PC-9 (cell line): ENCODE data around the gene COL25A1. TPM values are rescaled to one million over a fixed set of nuclear protein-coding genes. Genes with fewer than 3 reads are reported as not detected.
A peak's percentile ranks its signal among the peaks of the same experiment; 100 is the strongest.

Source experiments
- BruUV-seq: library from RNA; stranded (reverse); fragments of 400-500 nt; replicated peaks from 2 replicates; lab custom pipeline; 2021; lab: Mats Ljungman, UMichigan
- CTCF ChIA-PET: fragments of 300-600 bp; sonication (Branson Sonifier 250); formaldehyde crosslinking; loops from one replicate; lab custom pipeline; 2022; ENCODE audit warnings: antibody characterized with exemption; lab: Charles Lee
- POLR2A ChIA-PET: fragments of 300-600 bp; sonication (Branson Sonifier 250); formaldehyde crosslinking; loops from one replicate; lab custom pipeline; 2022; ENCODE audit warnings: antibody characterized with exemption; ENCODE audit not compliant: unreplicated experiment; lab: Charles Lee
- DNase-seq, 2 experiments: peaks; one replicate each; pipeline versions ENCODE4 v3.0.0 to v3.0.0-alpha.2; 2015 to 2022; ENCODE audit warnings: mixed read lengths in 1 of 2
- H2AFZ ChIP-seq: fragments of 200-600 bp; sonication (generic); 2 replicates; pipeline ENCODE4 v1.8.1; 2017; ENCODE audit warnings: antibody characterized with exemption
- H3F3A ChIP-seq: fragments of 200-600 bp; sonication (generic); 2 replicates; pipeline ENCODE4 v1.8.1; 2017; ENCODE audit warnings: antibody characterized with exemption, mild to moderate bottlenecking, low read depth; ENCODE audit not compliant: insufficient read depth
- H3K27ac ChIP-seq: fragments of 200-600 bp; sonication (generic); 2 replicates; pipeline ENCODE4 v1.6.1; 2016; ENCODE audit warnings: mixed run types
- H3K27me3 ChIP-seq: fragments of 200-600 bp; sonication (generic); 2 replicates; pipeline ENCODE4 v1.6.1; 2016; ENCODE audit warnings: low read depth, mixed run types; ENCODE audit not compliant: insufficient read depth
- H3K36me3 ChIP-seq: fragments of 200-600 bp; sonication (generic); 2 replicates; pipeline ENCODE4 v1.6.1; 2016; ENCODE audit warnings: low read depth, mixed run types
- H3K4me1 ChIP-seq: fragments of 200-600 bp; sonication (generic); replicated peaks from 2 replicates; pipeline ENCODE4 v1.6.1; 2016; ENCODE audit warnings: mixed run types; ENCODE audit not compliant: insufficient read depth
- H3K4me2 ChIP-seq: fragments of 200-600 bp; sonication (generic); 2 replicates; pipeline ENCODE4 v1.6.1; 2017; ENCODE audit warnings: mixed run types
- H3K4me3 ChIP-seq: fragments of 200-600 bp; sonication (generic); 2 replicates; pipeline ENCODE4 v1.6.1; 2016; ENCODE audit warnings: mixed run types
- H3K79me2 ChIP-seq: fragments of 200-600 bp; sonication (generic); 2 replicates; pipeline ENCODE4 v1.6.1; 2017; ENCODE audit warnings: low read depth, mixed run types
- H3K9me2 ChIP-seq: fragments of 200-600 bp; sonication (generic); 2 replicates; pipeline ENCODE4 v1.8.1; 2017; ENCODE audit warnings: mild to moderate bottlenecking; ENCODE audit not compliant: insufficient read depth
- H3K9me3 ChIP-seq: fragments of 200-600 bp; sonication (generic); 2 replicates; pipeline ENCODE4 v1.8.1; 2016; ENCODE audit warnings: low read depth; ENCODE audit not compliant: insufficient read depth
- H4K20me1 ChIP-seq: fragments of 200-600 bp; sonication (generic); 2 replicates; pipeline ENCODE4 v1.8.1; 2017; ENCODE audit not compliant: insufficient read depth
- EZH2 ChIP-seq: fragments of 200-600 bp; sonication (generic); IDR thresholded peaks from 2 replicates; pipeline ENCODE4 v1.8.0; 2017; ENCODE audit warnings: antibody characterized with exemption, low read depth
- intact Hi-C: fragments of 100-400 bp; cut with micrococcal nuclease; formaldehyde crosslinking; loops from one replicate; pipeline ENCODE4 v1.10.0; 2022; ENCODE audit not compliant: unreplicated experiment
- total RNA-seq: library from RNA; stranded (reverse); gene quantifications from 2 replicates; pipeline ENCODE4 v1.2.3, GENCODE V29; 2021
- TF ChIP-seq, protein P1 (sequence below): fragments of 200-600 bp; sonication (generic); conservative IDR thresholded peaks from 2 replicates; pipeline ENCODE4 v1.6.1; 2017; ENCODE audit warnings: mixed run types, antibody characterized with exemption, mild to moderate bottlenecking, moderate library complexity

The COL25A1 gene
- total RNA-seq, 1 experiment from 2014 or later = not detected

DNA sequence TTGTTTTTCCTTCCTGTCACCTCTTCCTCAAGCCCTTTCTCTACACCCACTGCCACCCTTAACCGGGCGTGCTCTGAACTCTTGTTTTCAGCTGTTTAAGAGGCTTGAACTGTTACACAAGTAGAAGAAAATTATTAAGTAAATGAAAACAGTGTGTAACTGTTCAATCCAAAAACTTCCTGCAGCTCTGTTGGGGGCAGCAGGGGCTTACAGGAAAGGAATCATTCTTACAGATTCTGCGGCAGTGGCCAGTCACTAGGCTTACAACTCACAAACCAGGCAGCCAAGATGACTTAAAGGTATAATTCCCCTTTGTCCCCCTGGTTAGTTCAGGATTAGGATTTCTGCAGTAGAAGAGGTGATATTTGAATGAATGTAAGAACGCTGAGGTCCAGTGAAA is 469.4 kb downstream of the COL25A1 start:
- no peaks in the 10 kb centered on the region for H3K27me3 ChIP-seq
- H3F3A ChIP-seq = no peaks in the 10 kb centered on the region
- BruUV-seq = no TSS peak
- H4K20me1 ChIP-seq = no peaks in the 10 kb centered on the region
- intact Hi-C loops = no loop called here
- H3K79me2 ChIP-seq = no peaks in the 10 kb centered on the region
- CTCF ChIA-PET = no interaction called here
- POLR2A ChIA-PET = no interaction called here
- H2AFZ ChIP-seq = no peak overlapping the region
- H3K27ac ChIP-seq = no peak overlapping the region
- H3K4me3 ChIP-seq = no peak overlapping the region
- no peaks in the 10 kb centered on the region for H3K9me3 ChIP-seq
- no peaks in the 10 kb centered on the region for H3K4me1 ChIP-seq
- H3K36me3 ChIP-seq = no peaks in the 10 kb centered on the region
- H3K9me2 ChIP-seq = no peaks in the 10 kb centered on the region
- no peak for TF ChIP-seq EZH2
- TF ChIP-seq, protein P1, sequence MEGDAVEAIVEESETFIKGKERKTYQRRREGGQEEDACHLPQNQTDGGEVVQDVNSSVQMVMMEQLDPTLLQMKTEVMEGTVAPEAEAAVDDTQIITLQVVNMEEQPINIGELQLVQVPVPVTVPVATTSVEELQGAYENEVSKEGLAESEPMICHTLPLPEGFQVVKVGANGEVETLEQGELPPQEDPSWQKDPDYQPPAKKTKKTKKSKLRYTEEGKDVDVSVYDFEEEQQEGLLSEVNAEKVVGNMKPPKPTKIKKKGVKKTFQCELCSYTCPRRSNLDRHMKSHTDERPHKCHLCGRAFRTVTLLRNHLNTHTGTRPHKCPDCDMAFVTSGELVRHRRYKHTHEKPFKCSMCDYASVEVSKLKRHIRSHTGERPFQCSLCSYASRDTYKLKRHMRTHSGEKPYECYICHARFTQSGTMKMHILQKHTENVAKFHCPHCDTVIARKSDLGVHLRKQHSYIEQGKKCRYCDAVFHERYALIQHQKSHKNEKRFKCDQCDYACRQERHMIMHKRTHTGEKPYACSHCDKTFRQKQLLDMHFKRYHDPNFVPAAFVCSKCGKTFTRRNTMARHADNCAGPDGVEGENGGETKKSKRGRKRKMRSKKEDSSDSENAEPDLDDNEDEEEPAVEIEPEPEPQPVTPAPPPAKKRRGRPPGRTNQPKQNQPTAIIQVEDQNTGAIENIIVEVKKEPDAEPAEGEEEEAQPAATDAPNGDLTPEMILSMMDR = 0 out of 2 replicates have a peak, but pooled peaks have one; percentile 29
- H3K4me2 ChIP-seq = no peak overlapping the region
- no peak for DNase-seq

DNA sequence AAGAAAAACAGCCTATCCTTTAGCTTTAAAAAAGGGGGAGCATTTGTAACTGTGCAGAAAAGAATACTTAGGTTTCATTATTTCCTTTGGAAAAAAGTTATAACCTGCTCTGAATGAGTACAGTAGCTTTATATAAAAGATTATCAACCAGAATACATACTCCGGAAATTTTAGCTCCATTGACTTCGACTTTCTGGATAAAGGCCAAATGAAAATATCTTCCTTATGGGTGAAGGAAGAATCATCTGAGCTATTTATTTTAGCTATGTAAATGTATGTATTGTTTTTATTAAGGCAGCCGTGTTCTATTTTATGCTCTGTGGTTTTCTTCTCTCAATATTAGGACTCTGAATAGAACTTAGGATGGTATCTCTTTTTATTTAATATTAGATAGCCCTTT is 470.6 kb downstream of the COL25A1 start:
- DNase-seq = no peak
- Histone ChIP-seq H3K9me3 (no peaks in the 10 kb centered on the region), H3F3A (no peaks in the 10 kb centered on the region), H3K4me2 (no peak overlapping the region), H3K4me1 (no peaks in the 10 kb centered on the region), H2AFZ (no peak overlapping the region), H3K27me3 (no peaks in the 10 kb centered on the region), H3K4me3 (no peak overlapping the region), H3K79me2 (no peaks in the 10 kb centered on the region), H3K27ac (no peak overlapping the region), H3K9me2 (no peaks in the 10 kb centered on the region), H4K20me1 (no peaks in the 10 kb centered on the region), H3K36me3 (no peaks in the 10 kb centered on the region)
- no TSS peak for BruUV-seq
- ChIA-PET POLR2A (no interaction called here), CTCF (no interaction called here)
- TF ChIP-seq, protein P1 = no peak
- TF ChIP-seq EZH2 = no peak
- intact Hi-C loops = no loop called here

DNA sequence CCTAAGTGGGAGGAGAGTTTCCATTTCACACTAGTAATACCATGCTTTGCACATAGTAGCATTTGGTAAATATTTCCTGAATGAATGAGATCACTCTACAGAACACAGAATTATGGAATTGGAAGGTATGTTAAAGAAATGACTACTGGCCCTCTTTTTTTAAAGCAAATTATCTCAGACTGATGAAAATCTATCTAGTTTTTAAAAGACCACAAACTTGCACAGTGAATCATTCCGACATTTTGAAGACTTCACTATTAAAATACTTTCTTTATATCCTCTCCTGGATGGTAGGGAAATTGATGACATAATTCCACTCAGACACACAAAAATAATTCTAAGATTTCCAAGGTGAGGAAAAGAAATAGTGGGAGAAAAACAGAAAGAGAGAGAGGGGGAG is 471.2 kb downstream of the COL25A1 start:
- Histone ChIP-seq H4K20me1 (no peaks in the 10 kb centered on the region), H3F3A (no peaks in the 10 kb centered on the region), H3K4me1 (no peaks in the 10 kb centered on the region), H3K4me3 (no peak overlapping the region), H3K27me3 (no peaks in the 10 kb centered on the region), H3K27ac (no peak overlapping the region), H2AFZ (no peak overlapping the region), H3K79me2 (no peaks in the 10 kb centered on the region), H3K9me3 (no peaks in the 10 kb centered on the region), H3K36me3 (no peaks in the 10 kb centered on the region), H3K4me2 (no peak overlapping the region), H3K9me2 (no peaks in the 10 kb centered on the region)
- no TSS peak for BruUV-seq
- intact Hi-C loops = no loop called here
- ChIA-PET POLR2A (no interaction called here), CTCF (no interaction called here)
- TF ChIP-seq EZH2 = no peak
- TF ChIP-seq, protein P1 = no peak
- DNase-seq = no peak
